Activated T-cell treated with anti-CD3 and anti-CD28 coated beads, Interleukin-2, amount 50 U/mL, for 4 hours (primary cell): ENCODE measurements around the gene RASL12. TPM values are rescaled to one million over a fixed set of nuclear protein-coding genes. Genes with fewer than 3 reads are reported as not detected.

Source experiments
- ATAC-seq, 2 donors: fragments of 200-7000 bp; cut with Tn5 transposase; one replicate each; pipeline ENCODE4 v1.10.0; 2021
- DNase-seq: peaks from one replicate; pipeline ENCODE4 v3.0.0-alpha.2; 2020
- H3K27me3 Mint-ChIP-seq: one replicate; pipeline ENCODE4 v1.8.0; 2021; ENCODE audit warnings: low read depth, mixed read lengths
- H3K36me3 Mint-ChIP-seq: one replicate; pipeline ENCODE4 v1.8.0; 2022; ENCODE audit warnings: mixed read lengths; ENCODE audit not compliant: insufficient read depth
- H3K4me1 Mint-ChIP-seq: one replicate; pipeline ENCODE4 v1.8.0; 2021; ENCODE audit warnings: low read depth, mixed read lengths
- H3K4me3 Mint-ChIP-seq: one replicate; pipeline ENCODE4 v1.8.0; 2021; ENCODE audit warnings: mild to moderate bottlenecking, moderate library complexity, mixed read lengths
- H3K9me3 Mint-ChIP-seq: one replicate; pipeline ENCODE4 v1.8.0; 2021; ENCODE audit warnings: mixed read lengths
- total RNA-seq, 3 donors: library from RNA; stranded (reverse); gene quantifications; one replicate each; pipeline ENCODE4 v1.2.1, GENCODE V29; 2021

RASL12 gene
- total RNA-seq, 3 donors from 2014 or later, result not detected

GRCh38 chr15:65042776-65043327, 24.9 kb downstream of the RASL12 start:
- H3K36me3 Mint-ChIP-seq, result no peaks in the 10 kb centered on the region
- no peak overlapping the region for H3K4me3 Mint-ChIP-seq
- no peak for DNase-seq
- H3K9me3 Mint-ChIP-seq, result no peaks in the 10 kb centered on the region
- H3K4me1 Mint-ChIP-seq, result no peaks in the 10 kb centered on the region
- H3K27me3 Mint-ChIP-seq, result peaks cover 12% of the 10 kb centered on the region
- no peak for ATAC-seq

GRCh38 chr15:65041787-65042186, 26.0 kb downstream of the RASL12 start:
- ATAC-seq (no peak), DNase-seq (no peak)
- H3K27me3 Mint-ChIP-seq, result peaks cover 12% of the 10 kb centered on the region
- no peaks in the 10 kb centered on the region for H3K9me3 Mint-ChIP-seq
- no peak overlapping the region for H3K4me3 Mint-ChIP-seq
- no peaks in the 10 kb centered on the region for H3K36me3 Mint-ChIP-seq
- no peaks in the 10 kb centered on the region for H3K4me1 Mint-ChIP-seq

- no peak for DNase-seq
- ATAC-seq, result no peak
- Mint-ChIP-seq H3K4me3 (no peak overlapping the region), H3K27me3 (peaks cover 12% of the 10 kb centered on the region), H3K4me1 (no peaks in the 10 kb centered on the region), H3K36me3 (no peaks in the 10 kb centered on the region), H3K9me3 (no peaks in the 10 kb centered on the region)
Observed at GRCh38 chr15:65040461-65040860, 27.3 kb downstream of the RASL12 start.

GRCh38 chr15:65038836-65039235, 29.0 kb downstream of the RASL12 start:
- H3K4me3 Mint-ChIP-seq, result no peak overlapping the region
- H3K36me3 Mint-ChIP-seq, result no peaks in the 10 kb centered on the region
- DNase-seq, result no peak
- H3K4me1 Mint-ChIP-seq, result no peaks in the 10 kb centered on the region
- no peak for ATAC-seq
- peaks cover 8% of the 10 kb centered on the region for H3K27me3 Mint-ChIP-seq
- H3K9me3 Mint-ChIP-seq, result no peaks in the 10 kb centered on the region

- ATAC-seq, result no peak
Observed at GRCh38 chr15:65038428-65038827, 29.4 kb downstream of the RASL12 start.

GRCh38 chr15:65037309-65037708, 30.5 kb downstream of the RASL12 start:
- H3K27me3 Mint-ChIP-seq, result peaks cover 9% of the 10 kb centered on the region
- DNase-seq (no peak), ATAC-seq (no peak)
- H3K9me3 Mint-ChIP-seq, result no peaks in the 10 kb centered on the region
- H3K4me1 Mint-ChIP-seq, result peaks cover 6% of the 10 kb centered on the region
- H3K36me3 Mint-ChIP-seq, result no peaks in the 10 kb centered on the region
- H3K4me3 Mint-ChIP-seq, result no peak overlapping the region

More at GRCh38 chr15:65038428-65038827, 29.4 kb downstream of the RASL12 start:
- no peaks in the 10 kb centered on the region for H3K36me3 Mint-ChIP-seq
- H3K4me1 Mint-ChIP-seq, result peaks cover 3% of the 10 kb centered on the region
- no peaks in the 10 kb centered on the region for H3K9me3 Mint-ChIP-seq
- peaks cover 8% of the 10 kb centered on the region for H3K27me3 Mint-ChIP-seq
- H3K4me3 Mint-ChIP-seq, result no peak overlapping the region
- no peak for DNase-seq

GRCh38 chr15:65034719-65035118, 33.1 kb downstream of the RASL12 start:
- Mint-ChIP-seq H3K4me1 (peaks cover 6% of the 10 kb centered on the region), H3K36me3 (no peaks in the 10 kb centered on the region), H3K9me3 (no peaks in the 10 kb centered on the region), H3K27me3 (peaks cover 7% of the 10 kb centered on the region), H3K4me3 (no peak overlapping the region)
- ATAC-seq, result no peak
- no peak for DNase-seq

- no peak for DNase-seq
Observed at GRCh38 chr15:65033659-65034269, 34.0 kb downstream of the RASL12 start.

GRCh38 chr15:65032801-65033537, 34.8 kb downstream of the RASL12 start:
- DNase-seq (peak; percentile 20), ATAC-seq (peak; percentile 25 to 41)
- Mint-ChIP-seq H3K27me3 (peaks cover 7% of the 10 kb centered on the region), H3K4me1 (peaks cover 12% of the 10 kb centered on the region), H3K9me3 (no peaks in the 10 kb centered on the region), H3K36me3 (no peaks in the 10 kb centered on the region), H3K4me3 (no peak overlapping the region)

More at GRCh38 chr15:65033659-65034269, 34.0 kb downstream of the RASL12 start:
- H3K4me1 Mint-ChIP-seq, result peaks cover 6% of the 10 kb centered on the region
- no peak overlapping the region for H3K4me3 Mint-ChIP-seq
- peak in 1 of 2 donors; percentile 27 for ATAC-seq
- no peaks in the 10 kb centered on the region for H3K9me3 Mint-ChIP-seq
- no peaks in the 10 kb centered on the region for H3K36me3 Mint-ChIP-seq
- H3K27me3 Mint-ChIP-seq, result peaks cover 7% of the 10 kb centered on the region

- no peak for DNase-seq
- H3K9me3 Mint-ChIP-seq, result no peaks in the 10 kb centered on the region
- ATAC-seq, result no peak
- H3K4me3 Mint-ChIP-seq, result peak overlapping the region; percentile 73
- H3K4me1 Mint-ChIP-seq, result peaks cover 19% of the 10 kb centered on the region
- peaks cover 12% of the 10 kb centered on the region for H3K36me3 Mint-ChIP-seq
- peaks cover 7% of the 10 kb centered on the region for H3K27me3 Mint-ChIP-seq
Observed at GRCh38 chr15:65029736-65030208, 38.0 kb downstream of the RASL12 start.

GRCh38 chr15:65028921-65029735, 38.7 kb downstream of the RASL12 start, which contains the start of gene MTFMT:
Gene MTFMT, minus strand, starts transcription at chr15:65029639. Its CDS starts 26 bp downstream, at chr15:65029613.
- H3K27me3 Mint-ChIP-seq, result peaks cover 7% of the 10 kb centered on the region
- no peaks in the 10 kb centered on the region for H3K9me3 Mint-ChIP-seq
- peaks cover 19% of the 10 kb centered on the region for H3K4me1 Mint-ChIP-seq
- peak; percentile 97 to 98 for ATAC-seq
- peak within 1 kb of the TSS; percentile 89 for H3K4me3 Mint-ChIP-seq
- peaks cover 16% of the 10 kb centered on the region for H3K36me3 Mint-ChIP-seq
- peak; percentile 94 for DNase-seq

- Mint-ChIP-seq H3K27me3 (peaks cover 7% of the 10 kb centered on the region), H3K4me3 (peak overlapping the region; percentile 89), H3K36me3 (peaks cover 22% of the 10 kb centered on the region), H3K4me1 (peaks cover 16% of the 10 kb centered on the region), H3K9me3 (no peaks in the 10 kb centered on the region)
- DNase-seq (no peak), ATAC-seq (no peak)
Observed at GRCh38 chr15:65028338-65028737, 39.5 kb downstream of the RASL12 start.

- no peak for ATAC-seq
- H3K27me3 Mint-ChIP-seq, result peaks cover 7% of the 10 kb centered on the region
- H3K36me3 Mint-ChIP-seq, result peaks cover 23% of the 10 kb centered on the region
- peaks cover 13% of the 10 kb centered on the region for H3K4me1 Mint-ChIP-seq
- DNase-seq, result no peak
- no peaks in the 10 kb centered on the region for H3K9me3 Mint-ChIP-seq
- H3K4me3 Mint-ChIP-seq, result peak overlapping the region; percentile 89
Observed at GRCh38 chr15:65027593-65027992, 40.2 kb downstream of the RASL12 start.

- DNase-seq, result no peak
- peaks cover 13% of the 10 kb centered on the region for H3K4me1 Mint-ChIP-seq
- peaks cover 23% of the 10 kb centered on the region for H3K36me3 Mint-ChIP-seq
- no peaks in the 10 kb centered on the region for H3K9me3 Mint-ChIP-seq
- H3K4me3 Mint-ChIP-seq, result no peak overlapping the region
- ATAC-seq, result no peak
- no peaks in the 10 kb centered on the region for H3K27me3 Mint-ChIP-seq
Observed at GRCh38 chr15:65026756-65027155, 41.0 kb downstream of the RASL12 start.
